RWPE2 (cell line): ENCODE measurements around the gene LRRK1.

Source experiments
- ATAC-seq: fragments of 200-7000 bp; cut with Tn5 transposase; 3 replicates; pipeline ENCODE4 v1.9.1; 2021; ENCODE audit warnings: low read depth
- DNase-seq: peaks from one replicate; pipeline ENCODE4 v3.0.0-alpha.2; 2020; ENCODE audit warnings: low spot score
- H3K27ac ChIP-seq: fragments of 450-650 bp; 2 replicates; pipeline ENCODE4 v1.5.1; 2017; ENCODE audit warnings: mild to moderate bottlenecking; ENCODE audit not compliant: poor library complexity, severe bottlenecking
- H3K27me3 ChIP-seq: fragments of 250-450 bp; sonication (Bioruptor Pico); 2 replicates; pipeline ENCODE4 v1.5.1; 2021; ENCODE audit warnings: mild to moderate bottlenecking, moderate library complexity; ENCODE audit not compliant: insufficient read depth, poor library complexity, severe bottlenecking
- H3K36me3 ChIP-seq: fragments of 250-450 bp; sonication (Bioruptor Pico); 2 replicates; pipeline ENCODE4 v1.5.1; 2020; ENCODE audit warnings: low read depth, mild to moderate bottlenecking, moderate library complexity
- H3K4me1 ChIP-seq: fragments of 250-450 bp; sonication (Bioruptor Pico); 2 replicates; pipeline ENCODE4 v1.5.1; 2021; ENCODE audit warnings: mild to moderate bottlenecking, moderate library complexity; ENCODE audit not compliant: insufficient read depth, poor library complexity, severe bottlenecking
- H3K4me3 ChIP-seq: fragments of 250-450 bp; sonication (Bioruptor Pico); 2 replicates; pipeline ENCODE4 v1.5.1; 2021; ENCODE audit warnings: mild to moderate bottlenecking, moderate library complexity; ENCODE audit not compliant: severe bottlenecking
- H3K9me3 ChIP-seq: fragments of 250-450 bp; sonication (Bioruptor Pico); 2 replicates; pipeline ENCODE4 v1.5.1; 2021; ENCODE audit warnings: mild to moderate bottlenecking, moderate library complexity; ENCODE audit not compliant: severe bottlenecking
- CTCF ChIP-seq: fragments of 450-650 bp; IDR thresholded peaks from one replicate; pipeline ENCODE4 v1.5.1; 2017; ENCODE audit warnings: mild to moderate bottlenecking, moderate library complexity; ENCODE audit not compliant: poor library complexity, severe bottlenecking

The LRRK1 gene

DNA sequence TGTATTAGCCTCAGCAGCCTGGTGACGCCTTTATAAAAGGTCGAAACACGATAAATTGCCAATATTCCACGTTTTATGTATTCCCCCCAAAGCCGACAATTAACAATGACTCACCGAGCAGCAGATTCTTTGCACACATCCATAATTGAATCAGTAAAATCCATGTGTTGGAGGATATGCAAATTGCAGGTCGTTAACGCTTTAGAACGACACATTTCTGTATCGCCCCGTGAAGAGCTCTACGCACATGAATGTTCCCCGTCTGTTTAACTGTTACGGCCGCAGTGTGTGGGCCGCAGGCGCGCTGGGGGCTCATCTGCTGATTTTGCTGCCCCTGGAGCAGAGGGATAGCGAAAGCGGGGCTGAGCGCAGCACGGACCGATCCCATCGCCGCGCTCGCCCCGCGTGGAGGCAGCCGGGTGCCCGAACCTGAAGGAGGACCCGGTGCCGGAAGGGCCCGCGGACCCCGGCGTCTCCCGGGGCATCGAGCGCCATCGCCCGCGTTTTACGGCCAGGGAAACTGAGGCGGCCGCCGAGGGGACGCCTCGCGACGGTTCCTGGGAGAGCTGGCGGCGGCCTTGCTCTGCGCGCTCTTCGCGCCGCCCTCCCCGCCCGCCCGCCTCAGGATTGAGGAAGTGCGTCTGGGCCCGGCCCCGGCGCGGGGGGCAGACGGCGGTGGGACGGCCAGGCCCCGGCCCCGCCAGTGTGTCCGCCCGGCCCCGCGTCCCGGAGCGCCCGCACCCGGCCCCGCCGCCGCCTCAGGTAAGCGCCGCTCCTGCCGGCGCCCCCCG is at the start of gene LRRK1:
Gene LRRK1, plus strand, starts transcription at position 668 of the 791 bp plus-strand sequence. CDS start 5,276 bp downstream, outside the sequence.
- DNase-seq (peak; percentile 73), ATAC-seq (peak; percentile 43)
- TF ChIP-seq CTCF = no peak
- Histone ChIP-seq H3K36me3 (peaks cover 35% of the 10 kb centered on the region), H3K4me1 (peaks cover 13% of the 10 kb centered on the region), H3K4me3 (peak within 1 kb of the TSS; percentile 69), H3K27me3 (no peaks in the 10 kb centered on the region), H3K9me3 (no peaks in the 10 kb centered on the region), H3K27ac (peak within 1 kb of the TSS; percentile 60)

DNA sequence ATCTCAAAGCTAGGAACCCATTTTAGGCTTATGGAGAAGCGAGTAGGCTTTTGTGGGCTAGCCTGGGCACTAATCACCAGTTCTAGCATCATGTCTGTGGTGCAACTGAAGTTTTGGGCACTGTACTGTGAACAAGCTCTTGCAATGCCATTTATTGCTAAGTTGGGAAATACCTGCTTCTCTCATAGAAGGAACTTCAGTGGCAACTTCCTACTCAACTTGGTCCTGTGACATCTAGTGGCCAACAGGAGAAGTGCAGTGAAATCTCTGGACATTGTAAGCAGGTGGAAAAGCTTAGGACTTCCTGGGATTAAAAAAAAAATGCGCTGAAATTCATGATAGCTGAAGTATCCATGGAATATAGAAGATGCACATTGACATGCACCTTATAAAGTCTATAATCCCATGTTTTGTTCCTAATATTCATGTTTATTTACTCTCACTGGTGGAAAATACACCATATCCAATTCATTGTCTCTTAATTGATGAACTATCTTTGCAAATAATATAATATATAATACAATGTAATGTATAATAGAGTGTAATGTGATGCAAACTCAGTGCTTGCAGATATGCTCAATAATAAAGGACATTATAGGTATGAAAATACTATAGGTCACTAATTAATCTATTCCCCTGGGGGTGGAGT is 46.0 kb upstream of the LRRK1 start:
- no peaks in the 10 kb centered on the region for H3K27me3 ChIP-seq
- no peaks in the 10 kb centered on the region for H3K36me3 ChIP-seq
- peak; percentile 64 for ATAC-seq
- no peaks in the 10 kb centered on the region for H3K9me3 ChIP-seq
- H3K4me3 ChIP-seq = no peak overlapping the region
- H3K27ac ChIP-seq = no peak overlapping the region
- peaks cover 9% of the 10 kb centered on the region for H3K4me1 ChIP-seq
- DNase-seq = peak; percentile 57
- TF ChIP-seq CTCF = peak; percentile 99

- DNase-seq = no peak
- Histone ChIP-seq H3K36me3 (no peaks in the 10 kb centered on the region; the same call in 1 of the 2 replicates), H3K27me3 (no peaks in the 10 kb centered on the region), H3K27ac (no peak overlapping the region), H3K4me1 (peaks cover 15% of the 10 kb centered on the region), H3K4me3 (no peak overlapping the region), H3K9me3 (no peaks in the 10 kb centered on the region)
- ATAC-seq = no peak
- no peak for TF ChIP-seq CTCF
Observed at GRCh38 chr15:100875495-100875894, 43.7 kb upstream of the LRRK1 start.

DNA sequence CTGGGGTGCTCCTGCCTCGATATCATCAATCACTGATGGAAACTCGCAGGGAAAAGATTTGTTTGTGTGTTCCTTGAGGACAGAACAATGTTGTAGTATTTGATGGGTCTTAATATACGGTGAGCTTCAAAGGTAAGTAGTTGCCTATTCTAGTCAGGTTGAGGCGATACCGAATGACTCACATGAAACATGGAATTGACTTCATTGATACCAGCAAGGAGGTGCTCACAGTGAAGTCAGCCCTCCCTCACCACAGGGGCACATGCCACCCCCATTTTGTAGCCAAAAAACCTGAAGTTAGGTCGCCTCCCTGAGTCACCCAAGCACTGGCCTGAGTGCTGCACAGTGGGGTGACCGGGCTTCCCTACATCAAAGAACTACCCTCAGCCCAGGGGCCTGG is 43.2 kb upstream of the LRRK1 start:
- Histone ChIP-seq H3K9me3 (no peaks in the 10 kb centered on the region), H3K27me3 (no peaks in the 10 kb centered on the region), H3K4me3 (no peak overlapping the region), H3K4me1 (peaks cover 15% of the 10 kb centered on the region), H3K27ac (no peak overlapping the region), H3K36me3 (peaks cover 4% of the 10 kb centered on the region)
- DNase-seq (no peak), ATAC-seq (no peak)
- TF ChIP-seq CTCF = no peak
